Urinary bladder (tissue), 4 donors: ENCODE data around the gene FBXW5. TPM values are rescaled to one million over a fixed set of nuclear protein-coding genes. Genes with fewer than 3 reads are reported as not detected.

Source experiments
- DNase-seq: peaks from one replicate; pipeline ENCODE4 v3.0.0-alpha.2; 2015; ENCODE audit errors: extremely low spot score
- H3K27ac ChIP-seq: one replicate; pipeline ENCODE4 v1.5.1; 2013; ENCODE audit warnings: low read depth, mild to moderate bottlenecking, moderate library complexity
- H3K36me3 ChIP-seq: one replicate; pipeline ENCODE4 v1.6.1; 2013; ENCODE audit warnings: mild to moderate bottlenecking, moderate library complexity; ENCODE audit not compliant: insufficient read depth
- H3K4me1 ChIP-seq: one replicate; pipeline ENCODE4 v1.6.1; 2013; ENCODE audit warnings: mild to moderate bottlenecking, moderate library complexity; ENCODE audit not compliant: insufficient read depth
- H3K4me3 ChIP-seq: one replicate; pipeline ENCODE4 v1.5.1; 2013; ENCODE audit warnings: low read depth, low read length
- WGBS: extraction: QIAGEN DNeasy Blood & Tissue Kit; methylation state at CpG from one replicate; pipeline ENCODE4 v1.1.7; 2013; 5-methylcytosine and 5-hydroxymethylcytosine counted together
- polyA plus RNA-seq: library from polyadenylated mRNA; stranded (reverse); fragments of 200-250 nt; gene quantifications from one replicate; pipeline ENCODE4 v1.2.3, GENCODE V29; 2013
- total RNA-seq: library from RNA; depleted of rRNA; stranded (reverse); fragments of >200 nt; gene quantifications from one replicate; pipeline ENCODE4 v1.2.3, GENCODE V29; 2014
- donor health status: healthy with polysubstance abuse.
- donor health status: healthy.

Gene FBXW5
- total and polyA plus RNA-seq, 2 donors: 47.5 to 151 TPM

- DNase-seq: no peak
- H3K36me3 ChIP-seq: no peaks in the 10 kb centered on the region
- H3K4me1 ChIP-seq: no peaks in the 10 kb centered on the region
- H3K4me3 ChIP-seq: no peak overlapping the region
- no peak overlapping the region for H3K27ac ChIP-seq
- WGBS: 84% methylated on average over 13 of the region's 13 CpGs
Measured at GRCh38 chr9:136900988-136901515, 43.5 kb downstream of the FBXW5 start.

- H3K4me3 ChIP-seq: no peak overlapping the region
- no peaks in the 10 kb centered on the region for H3K4me1 ChIP-seq
- no peak for DNase-seq
- no peak overlapping the region for H3K27ac ChIP-seq
- 94% methylated on average over 10 of the region's 10 CpGs for WGBS
- no peaks in the 10 kb centered on the region for H3K36me3 ChIP-seq
Measured at GRCh38 chr9:136900556-136900955, 44.0 kb downstream of the FBXW5 start.

GRCh38 chr9:136899196-136899595 is 45.3 kb downstream of the FBXW5 start:
- no peak for DNase-seq
- 67% methylated on average over 9 of the region's 9 CpGs for WGBS
- Histone ChIP-seq H3K4me1 (no peaks in the 10 kb centered on the region), H3K4me3 (no peak overlapping the region), H3K27ac (no peak overlapping the region), H3K36me3 (no peaks in the 10 kb centered on the region)

GRCh38 chr9:136898483-136899100 is 45.9 kb downstream of the FBXW5 start:
- no peaks in the 10 kb centered on the region for H3K4me1 ChIP-seq
- no peak overlapping the region for H3K4me3 ChIP-seq
- 95% methylated on average over 21 of the region's 21 CpGs for WGBS
- DNase-seq: no peak
- H3K27ac ChIP-seq: no peak overlapping the region
- no peaks in the 10 kb centered on the region for H3K36me3 ChIP-seq

GRCh38 chr9:136896027-136896426 is 48.5 kb downstream of the FBXW5 start:
- H3K4me1 ChIP-seq: no peaks in the 10 kb centered on the region
- WGBS: 85% methylated on average over 11 of the region's 11 CpGs
- H3K4me3 ChIP-seq: no peak overlapping the region
- H3K27ac ChIP-seq: no peak overlapping the region
- DNase-seq: no peak
- H3K36me3 ChIP-seq: no peaks in the 10 kb centered on the region

GRCh38 chr9:136890661-136891060 is 53.9 kb downstream of the FBXW5 start:
- Histone ChIP-seq H3K4me3 (no peak overlapping the region), H3K27ac (no peak overlapping the region), H3K36me3 (no peaks in the 10 kb centered on the region), H3K4me1 (no peaks in the 10 kb centered on the region)
- WGBS: 87% methylated on average over 13 of the region's 13 CpGs
- no peak for DNase-seq

Other genes starting within 250 kb of the FBXW5 start
Only the 30 nearest of the 32 such genes appear.
- 10.8 TPM for gene DIPK1B, start 232.2 kb downstream of the FBXW5 start, total RNA-seq
- 18.9 TPM for gene DIPK1B, start 232.2 kb downstream of the FBXW5 start, polyA plus RNA-seq
- not detected for gene LCN10, start 201.8 kb downstream of the FBXW5 start, total RNA-seq
- 11.3 TPM for gene LCN10, start 201.8 kb downstream of the FBXW5 start, polyA plus RNA-seq
- gene LCN6, start 196.2 kb downstream of the FBXW5 start, total RNA-seq: not detected
- gene LCN6, start 196.2 kb downstream of the FBXW5 start, polyA plus RNA-seq: 26.6 TPM
- gene LCN8, start 186.5 kb downstream of the FBXW5 start, total RNA-seq: not detected
- gene LCN8, start 186.5 kb downstream of the FBXW5 start, polyA plus RNA-seq: not detected
- not detected for gene LCN15, start 180.2 kb downstream of the FBXW5 start, total RNA-seq
- gene LCN15, start 180.2 kb downstream of the FBXW5 start, polyA plus RNA-seq: not detected
- 29.4 TPM for gene TMEM141, start 153.4 kb downstream of the FBXW5 start, total RNA-seq
- 83.2 TPM for gene TMEM141, start 153.4 kb downstream of the FBXW5 start, polyA plus RNA-seq
- gene CCDC183, start 148.4 kb downstream of the FBXW5 start, total RNA-seq: 1.5 TPM
- gene CCDC183, start 148.4 kb downstream of the FBXW5 start, polyA plus RNA-seq: 0.85 TPM
- gene RABL6, start 136.8 kb downstream of the FBXW5 start, total RNA-seq: 29.1 TPM
- gene RABL6, start 136.8 kb downstream of the FBXW5 start, polyA plus RNA-seq: 60.0 TPM
- 0.69 TPM for gene AJM1, start 102.3 kb downstream of the FBXW5 start, total RNA-seq
- 6.9 TPM for gene AJM1, start 102.3 kb downstream of the FBXW5 start, polyA plus RNA-seq
- gene PHPT1, start 95.3 kb downstream of the FBXW5 start, total RNA-seq: 43.9 TPM
- 105 TPM for gene PHPT1, start 95.3 kb downstream of the FBXW5 start, polyA plus RNA-seq
- gene MAMDC4, start 92.4 kb downstream of the FBXW5 start, total RNA-seq: 3.0 TPM
- gene MAMDC4, start 92.4 kb downstream of the FBXW5 start, polyA plus RNA-seq: 3.8 TPM
- 128 TPM for gene EDF1, start 78.4 kb downstream of the FBXW5 start, total RNA-seq
- gene EDF1, start 78.4 kb downstream of the FBXW5 start, polyA plus RNA-seq: 337 TPM
- gene TRAF2, start 58.2 kb downstream of the FBXW5 start, total RNA-seq: 7.9 TPM
- gene TRAF2, start 58.2 kb downstream of the FBXW5 start, polyA plus RNA-seq: 13.1 TPM
- 1.0 TPM for gene C8G, start 505 bp upstream of the FBXW5 start, total RNA-seq
- gene C8G, start 505 bp upstream of the FBXW5 start, polyA plus RNA-seq: 1.2 TPM
- not detected for gene LCN12, start 7.5 kb upstream of the FBXW5 start, total RNA-seq
- gene LCN12, start 7.5 kb upstream of the FBXW5 start, polyA plus RNA-seq: 0.41 TPM
- 3.3 TPM for gene PTGDS, start 32.8 kb upstream of the FBXW5 start, total RNA-seq
- 71.8 TPM for gene PTGDS, start 32.8 kb upstream of the FBXW5 start, polyA plus RNA-seq
- 0.11 TPM for gene LCNL1, start 38.3 kb upstream of the FBXW5 start, total RNA-seq
- 0.30 TPM for gene LCNL1, start 38.3 kb upstream of the FBXW5 start, polyA plus RNA-seq
- gene PAXX, start 47.7 kb upstream of the FBXW5 start, total RNA-seq: 9.3 TPM
- 55.4 TPM for gene PAXX, start 47.7 kb upstream of the FBXW5 start, polyA plus RNA-seq
- gene CLIC3, start 51.8 kb upstream of the FBXW5 start, total RNA-seq: 3.6 TPM
- 11.0 TPM for gene CLIC3, start 51.8 kb upstream of the FBXW5 start, polyA plus RNA-seq
- gene ABCA2, start 83.5 kb upstream of the FBXW5 start, total RNA-seq: 11.1 TPM
- gene ABCA2, start 83.5 kb upstream of the FBXW5 start, polyA plus RNA-seq: 30.8 TPM
- gene FUT7, start 87.3 kb upstream of the FBXW5 start, total RNA-seq: not detected
- 0.18 TPM for gene FUT7, start 87.3 kb upstream of the FBXW5 start, polyA plus RNA-seq
- 17.9 TPM for gene NPDC1, start 101.4 kb upstream of the FBXW5 start, total RNA-seq
- gene NPDC1, start 101.4 kb upstream of the FBXW5 start, polyA plus RNA-seq: 120 TPM
- gene ENTPD2, start 109.3 kb upstream of the FBXW5 start, total RNA-seq: 6.4 TPM
- gene ENTPD2, start 109.3 kb upstream of the FBXW5 start, polyA plus RNA-seq: 2.8 TPM
- 3.2 TPM for gene SAPCD2, start 125.8 kb upstream of the FBXW5 start, total RNA-seq
- gene SAPCD2, start 125.8 kb upstream of the FBXW5 start, polyA plus RNA-seq: 0.63 TPM
- gene UAP1L1, start 132.8 kb upstream of the FBXW5 start, total RNA-seq: 4.0 TPM
- gene UAP1L1, start 132.8 kb upstream of the FBXW5 start, polyA plus RNA-seq: 11.5 TPM
- 29.1 TPM for gene MAN1B1, start 142.2 kb upstream of the FBXW5 start, total RNA-seq
- 38.5 TPM for gene MAN1B1, start 142.2 kb upstream of the FBXW5 start, polyA plus RNA-seq
- gene DPP7, start 170.0 kb upstream of the FBXW5 start, total RNA-seq: 18.5 TPM
- gene DPP7, start 170.0 kb upstream of the FBXW5 start, polyA plus RNA-seq: 162 TPM
- 0.26 TPM for gene GRIN1, start 194.4 kb upstream of the FBXW5 start, total RNA-seq
- gene GRIN1, start 194.4 kb upstream of the FBXW5 start, polyA plus RNA-seq: 0.18 TPM
- gene LRRC26, start 225.3 kb upstream of the FBXW5 start, total RNA-seq: not detected
- not detected for gene LRRC26, start 225.3 kb upstream of the FBXW5 start, polyA plus RNA-seq
- gene TMEM210, start 227.3 kb upstream of the FBXW5 start, total RNA-seq: not detected
- not detected for gene TMEM210, start 227.3 kb upstream of the FBXW5 start, polyA plus RNA-seq